MCF 10A (cell line): ENCODE results near the gene ZNF679. TPM values are rescaled to one million over a fixed set of nuclear protein-coding genes. Genes with fewer than 3 reads are reported as not detected.

Experiments used
- BruUV-seq: library from RNA; stranded (reverse); fragments of 400-500 nt; replicated peaks from 2 replicates; lab custom pipeline; 2021; lab: Mats Ljungman, UMichigan
- CTCF ChIA-PET: fragments of 300-600 bp; sonication (Branson Sonifier 250); formaldehyde crosslinking; extraction: SDS; loops from one replicate; lab custom pipeline; 2021; ENCODE audit warnings: antibody characterized with exemption, inconsistent platforms; lab: Yijun Ruan, JAX
- POLR2A ChIA-PET: fragments of 300-600, 350-650 bp; sonication (Branson Sonifier 250); formaldehyde crosslinking; extraction: SDS; loops from one replicate; lab custom pipeline; 2020; ENCODE audit warnings: antibody characterized with exemption, inconsistent platforms; lab: Yijun Ruan, JAX
- DNase-seq: peaks from one replicate; pipeline ENCODE4 v3.0.0-alpha.2; 2018; ENCODE audit not compliant: unreplicated experiment
- H3K27ac Mint-ChIP-seq: one replicate; pipeline ENCODE4 v1.8.0; 2022; ENCODE audit warnings: mild to moderate bottlenecking, low read depth, mixed read lengths; ENCODE audit not compliant: unreplicated experiment
- H3K27me3 Mint-ChIP-seq: one replicate; pipeline ENCODE4 v1.8.0; 2022; ENCODE audit warnings: mixed read lengths; ENCODE audit not compliant: insufficient read depth, unreplicated experiment
- H3K36me3 Mint-ChIP-seq: one replicate; pipeline ENCODE4 v1.8.0; 2022; ENCODE audit warnings: mild to moderate bottlenecking, moderate library complexity, mixed read lengths; ENCODE audit not compliant: insufficient read depth, unreplicated experiment
- H3K4me1 Mint-ChIP-seq: one replicate; pipeline ENCODE4 v1.8.0; 2022; ENCODE audit warnings: mixed read lengths; ENCODE audit not compliant: insufficient read depth, unreplicated experiment
- H3K4me3 Mint-ChIP-seq: one replicate; pipeline ENCODE4 v1.8.0; 2022; ENCODE audit warnings: mild to moderate bottlenecking, moderate library complexity, mixed read lengths; ENCODE audit not compliant: unreplicated experiment
- H3K9me3 Mint-ChIP-seq: one replicate; pipeline ENCODE4 v1.8.0; 2022; ENCODE audit warnings: mixed read lengths; ENCODE audit not compliant: unreplicated experiment
- CTCF ChIP-seq: fragments of 200-600 bp; IDR thresholded peaks from one replicate; pipeline ENCODE4 v1.8.0; 2022; ENCODE audit warnings: antibody characterized with exemption, mild to moderate bottlenecking; ENCODE audit not compliant: unreplicated experiment
- intact Hi-C: fragments of 100-400 bp; cut with micrococcal nuclease; formaldehyde crosslinking; loops from 2 replicates; pipeline ENCODE4 v1.14.1; 2022
- total RNA-seq: library from RNA; stranded (reverse); gene quantifications from 2 replicates; pipeline ENCODE4 v1.2.3, GENCODE V29; 2022

ZNF679 gene
- total RNA-seq, 1 experiment from 2014 or later = not detected

- no peak overlapping the region for H3K4me3 Mint-ChIP-seq
- no peaks in the 10 kb centered on the region for H3K9me3 Mint-ChIP-seq
- TF ChIP-seq CTCF = no peak
- H3K36me3 Mint-ChIP-seq = peaks cover 7% of the 10 kb centered on the region
- intact Hi-C loops = no loop called here
- ChIA-PET CTCF (interaction anchor here (0.6 to 0.7 kb wide), 3 partner anchors 15 to 169 kb away, joined by 3 to 5 read pairs (median 3); no protein-coding TSS in a partner anchor), POLR2A (interaction anchor here (0.6 to 1.7 kb wide), 2 partner anchors 13 to 327 kb away, joined by 3 to 12 read pairs; partner anchors contain the start of gene ZNF736)
- BruUV-seq = no TSS peak
- peak; percentile 66 for DNase-seq
- peak overlapping the region; percentile 63 for H3K27ac Mint-ChIP-seq
- no peaks in the 10 kb centered on the region for H3K4me1 Mint-ChIP-seq
- H3K27me3 Mint-ChIP-seq = no peaks in the 10 kb centered on the region
Observed at GRCh38 chr7:64300641-64301405, 72.5 kb downstream of the ZNF679 start.

DNA sequence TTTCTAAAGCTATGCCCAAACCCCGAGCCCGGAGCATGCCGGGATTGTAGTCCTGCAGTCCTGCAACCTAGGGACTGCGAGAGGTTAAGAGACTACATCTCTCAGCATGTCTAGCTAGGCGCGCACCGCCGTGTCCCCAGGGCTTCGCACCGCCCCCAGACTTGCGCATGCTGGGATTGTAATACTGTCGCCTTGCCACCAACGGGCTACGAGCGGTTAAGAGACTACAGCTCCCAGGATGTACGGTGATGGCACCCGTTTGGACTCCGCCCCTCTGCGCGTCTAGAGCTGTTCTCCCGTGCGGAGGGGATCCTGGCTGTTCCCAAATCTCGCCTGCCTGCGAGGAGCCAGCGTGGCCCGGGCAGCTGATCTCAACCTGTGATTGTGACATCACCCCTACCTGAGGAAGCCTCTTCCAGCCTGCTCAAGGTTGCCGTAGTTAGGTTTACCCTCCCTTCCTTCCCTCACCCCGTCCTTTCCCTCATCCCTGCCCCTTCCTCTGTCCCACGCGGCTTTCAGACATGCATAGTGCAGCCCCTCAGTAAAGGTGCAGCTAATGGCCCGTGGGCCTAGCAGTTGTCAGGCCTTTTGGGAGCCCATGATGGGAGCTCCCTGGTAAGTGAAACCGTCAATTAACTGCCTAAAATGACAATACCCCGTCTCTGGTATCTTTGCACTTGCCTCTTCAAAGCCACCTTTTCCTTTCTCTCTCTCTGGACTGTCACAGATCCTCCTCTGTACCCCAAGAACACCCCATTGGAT lies 79.2 kb downstream of the ZNF679 start:
- intact Hi-C loops = no loop called here
- DNase-seq = no peak
- ChIA-PET POLR2A (interaction anchor here (0.8 kb wide), 1 partner anchor 131 kb away, joined by 4 read pairs; no protein-coding TSS in a partner anchor), CTCF (interaction anchor here (0.6 to 2.3 kb wide), 2 partner anchors 14 to 201 kb away, joined by 3 to 6 read pairs; no protein-coding TSS in a partner anchor)
- TSS peak; percentile 61 for BruUV-seq
- H3K4me1 Mint-ChIP-seq = no peaks in the 10 kb centered on the region
- no peaks in the 10 kb centered on the region for H3K27me3 Mint-ChIP-seq
- peak overlapping the region; percentile 71 for H3K27ac Mint-ChIP-seq
- no peaks in the 10 kb centered on the region for H3K9me3 Mint-ChIP-seq
- peak overlapping the region; percentile 81 for H3K4me3 Mint-ChIP-seq
- peaks cover 5% of the 10 kb centered on the region for H3K36me3 Mint-ChIP-seq
- no peak for TF ChIP-seq CTCF

DNA sequence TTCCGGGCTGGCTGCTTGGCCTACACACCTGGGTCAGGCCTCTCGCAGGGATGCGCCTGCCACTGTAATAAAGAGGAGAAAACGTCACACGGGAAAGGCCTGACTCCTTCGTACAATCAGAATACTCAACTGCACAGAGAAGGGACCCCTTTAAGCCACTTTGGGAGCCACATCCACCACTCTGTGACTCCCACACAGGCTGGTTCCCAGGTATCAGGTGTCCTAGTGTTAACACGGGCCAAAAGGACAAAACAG lies 79.7 kb downstream of the ZNF679 start:
- peak overlapping the region; percentile 71 for H3K27ac Mint-ChIP-seq
- no peak for DNase-seq
- peaks cover 5% of the 10 kb centered on the region for H3K36me3 Mint-ChIP-seq
- BruUV-seq = no TSS peak
- no peaks in the 10 kb centered on the region for H3K9me3 Mint-ChIP-seq
- ChIA-PET CTCF (interaction anchor here (2.3 kb wide), 1 partner anchor 13 kb away, joined by 6 read pairs; no protein-coding TSS in a partner anchor), POLR2A (no interaction called here)
- no peak for TF ChIP-seq CTCF
- no peaks in the 10 kb centered on the region for H3K4me1 Mint-ChIP-seq
- H3K27me3 Mint-ChIP-seq = no peaks in the 10 kb centered on the region
- peak overlapping the region; percentile 81 for H3K4me3 Mint-ChIP-seq
- intact Hi-C loops = no loop called here

DNA sequence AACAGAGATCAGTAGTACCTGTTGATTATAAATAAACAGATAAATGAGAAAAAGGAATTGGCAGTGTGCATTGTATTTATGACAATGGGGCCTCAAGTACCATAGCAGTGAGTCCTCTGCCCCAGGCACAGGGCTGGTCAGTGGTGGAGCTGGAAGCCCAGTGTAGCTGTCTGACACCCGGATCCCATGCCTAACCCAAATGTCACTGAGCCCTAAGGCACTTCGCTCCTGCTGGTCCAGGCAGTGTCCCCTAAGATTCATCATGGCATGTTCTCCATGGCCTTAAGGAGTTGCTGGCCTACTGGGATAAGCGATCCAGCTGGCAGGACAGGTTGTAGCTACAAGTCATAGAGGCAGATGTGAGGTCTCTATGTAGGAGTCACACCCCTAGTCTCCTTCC lies 82.2 kb downstream of the ZNF679 start:
- no TSS peak for BruUV-seq
- H3K4me1 Mint-ChIP-seq = no peaks in the 10 kb centered on the region
- no peak for TF ChIP-seq CTCF
- H3K4me3 Mint-ChIP-seq = no peak overlapping the region
- intact Hi-C loops = no loop called here
- CTCF ChIA-PET = interaction anchor here (1.0 kb wide), 1 partner anchor 10 kb away, joined by 3 read pairs; no protein-coding TSS in a partner anchor
- H3K27me3 Mint-ChIP-seq = no peaks in the 10 kb centered on the region
- POLR2A ChIA-PET = no interaction called here
- no peaks in the 10 kb centered on the region for H3K9me3 Mint-ChIP-seq
- no peak for DNase-seq
- no peak overlapping the region for H3K27ac Mint-ChIP-seq
- H3K36me3 Mint-ChIP-seq = peaks cover 5% of the 10 kb centered on the region
